Activated effector memory CD4-positive, alpha-beta T cell treated with Interleukin-2 at 50 U/mL for 16 hours (primary cell): ENCODE measurements around the gene KIAA1614.
"Not testable (repeated sequence)": the region's sequence is repeated elsewhere in the genome, so short reads cannot be mapped to it uniquely, and the experiment has no call there.

Experiments
- DNase-seq: peaks from one replicate; pipeline ENCODE4 v3.0.0-alpha.2; 2020

Gene KIAA1614

GRCh38 chr1:180945551-180945950 lies 32.9 kb downstream of the KIAA1614 start:
- no peak for DNase-seq

GRCh38 chr1:180946056-180946455 lies 33.4 kb downstream of the KIAA1614 start:
- DNase-seq: no peak

- DNase-seq: no peak
These were observed 34.1 kb downstream of the KIAA1614 start for GRCh38 chr1:180946541-180947498.

- DNase-seq: no peak
These were observed 34.8 kb downstream of the KIAA1614 start for GRCh38 chr1:180947499-180947885.

- DNase-seq: no peak
These were observed 35.4 kb downstream of the KIAA1614 start for GRCh38 chr1:180947901-180948640.

- DNase-seq: no peak
These were observed 36.2 kb downstream of the KIAA1614 start for GRCh38 chr1:180948641-180949615.

- no peak for DNase-seq
These were observed 36.9 kb downstream of the KIAA1614 start for GRCh38 chr1:180949616-180950000.

- no peak for DNase-seq
These were observed 37.6 kb downstream of the KIAA1614 start for GRCh38 chr1:180950321-180950720.

GRCh38 chr1:180951186-180951745 lies 38.6 kb downstream of the KIAA1614 start:
- no peak for DNase-seq

GRCh38 chr1:180951836-180952656 lies 39.3 kb downstream of the KIAA1614 start:
- no peak for DNase-seq

- DNase-seq: no peak
These were observed 39.9 kb downstream of the KIAA1614 start for GRCh38 chr1:180952657-180953013.

- no peak for DNase-seq
These were observed 40.8 kb downstream of the KIAA1614 start for GRCh38 chr1:180953291-180954004.

- peak; percentile 64 for DNase-seq
These were observed 41.5 kb downstream of the KIAA1614 start for GRCh38 chr1:180954005-180954800.

GRCh38 chr1:180954801-180955165 lies 42.1 kb downstream of the KIAA1614 start:
- DNase-seq: no peak

- no peak for DNase-seq
These were observed 43.4 kb downstream of the KIAA1614 start for GRCh38 chr1:180956028-180956640.

- DNase-seq: not testable (repeated sequence)
These were observed 46.9 kb downstream of the KIAA1614 start for GRCh38 chr1:180959620-180960019.

- DNase-seq: no peak
These were observed 48.9 kb downstream of the KIAA1614 start for GRCh38 chr1:180961622-180962021.

GRCh38 chr1:180962178-180962577 lies 49.5 kb downstream of the KIAA1614 start:
- no peak for DNase-seq

GRCh38 chr1:180964056-180964455 lies 51.4 kb downstream of the KIAA1614 start:
- no peak for DNase-seq

- no peak for DNase-seq
These were observed 51.9 kb downstream of the KIAA1614 start for GRCh38 chr1:180964595-180964994.
